ENCODE results near the gene ITPK1. TPM values are rescaled to one million over a fixed set of nuclear protein-coding genes. Genes with fewer than 3 reads are reported as not detected.

Gene ITPK1
- total RNA-seq, 1 donor from 2014 or later: 59.8 TPM

- Mint-ChIP-seq H3K27me3 (ENCODE audit: low read depth) (no peaks in the 10 kb centered on the region), H3K9me3 (no peaks in the 10 kb centered on the region), H3K27ac (ENCODE audit: unreplicated experiment) (no peak overlapping the region), H3K4me1 (peaks cover 18% of the 10 kb centered on the region), H3K36me3 (ENCODE audit: low read depth) (no peaks in the 10 kb centered on the region), H3K4me3 (no peak overlapping the region)
- no peak for TF ChIP-seq CTCF (conservative IDR thresholded peaks at IDR 0.05)
- DNase-seq (ENCODE audit: low read depth, low spot score): no peak
Observed at GRCh38 chr14:93054876-93055275, 60.8 kb downstream of the ITPK1 start.

GRCh38 chr14:93054006-93054405 is 61.7 kb downstream of the ITPK1 start:
- H3K27me3 Mint-ChIP-seq (ENCODE audit: low read depth): no peaks in the 10 kb centered on the region
- TF ChIP-seq CTCF (conservative IDR thresholded peaks at IDR 0.05): no peak
- H3K9me3 Mint-ChIP-seq: no peaks in the 10 kb centered on the region
- H3K36me3 Mint-ChIP-seq (ENCODE audit: low read depth): no peaks in the 10 kb centered on the region
- H3K27ac Mint-ChIP-seq (ENCODE audit: unreplicated experiment): no peak overlapping the region
- DNase-seq (ENCODE audit: low read depth, low spot score): no peak
- peaks cover 25% of the 10 kb centered on the region for H3K4me1 Mint-ChIP-seq
- H3K4me3 Mint-ChIP-seq: no peak overlapping the region

- H3K4me3 Mint-ChIP-seq: no peak overlapping the region
- H3K4me1 Mint-ChIP-seq: peaks cover 14% of the 10 kb centered on the region
- no peak for TF ChIP-seq CTCF (conservative IDR thresholded peaks at IDR 0.05)
Observed at GRCh38 chr14:93051600-93052546, 63.9 kb downstream of the ITPK1 start.

GRCh38 chr14:93050761-93051160 is 65.0 kb downstream of the ITPK1 start:
- TF ChIP-seq CTCF (conservative IDR thresholded peaks at IDR 0.05): no peak

More at GRCh38 chr14:93051600-93052546, 63.9 kb downstream of the ITPK1 start:
- no peaks in the 10 kb centered on the region for H3K36me3 Mint-ChIP-seq (ENCODE audit: low read depth)
- DNase-seq (ENCODE audit: low read depth, low spot score): no peak
- no peaks in the 10 kb centered on the region for H3K9me3 Mint-ChIP-seq
- H3K27me3 Mint-ChIP-seq (ENCODE audit: low read depth): no peaks in the 10 kb centered on the region
- H3K27ac Mint-ChIP-seq (ENCODE audit: unreplicated experiment): no peak overlapping the region

GRCh38 chr14:93049867-93050331 is 65.8 kb downstream of the ITPK1 start:
- no peak for DNase-seq (ENCODE audit: low read depth, low spot score)
- no peak for TF ChIP-seq CTCF (conservative IDR thresholded peaks at IDR 0.05)
- Mint-ChIP-seq H3K27me3 (ENCODE audit: low read depth) (peaks cover 8% of the 10 kb centered on the region), H3K36me3 (ENCODE audit: low read depth) (no peaks in the 10 kb centered on the region), H3K9me3 (no peaks in the 10 kb centered on the region), H3K4me3 (no peak overlapping the region), H3K27ac (ENCODE audit: unreplicated experiment) (peak overlapping the region; percentile 71), H3K4me1 (peaks cover 28% of the 10 kb centered on the region)

More at GRCh38 chr14:93050761-93051160, 65.0 kb downstream of the ITPK1 start:
- DNase-seq (ENCODE audit: low read depth, low spot score): no peak
- H3K36me3 Mint-ChIP-seq (ENCODE audit: low read depth): no peaks in the 10 kb centered on the region
- H3K27me3 Mint-ChIP-seq (ENCODE audit: low read depth): peaks cover 4% of the 10 kb centered on the region
- no peaks in the 10 kb centered on the region for H3K9me3 Mint-ChIP-seq
- H3K4me3 Mint-ChIP-seq: no peak overlapping the region
- H3K27ac Mint-ChIP-seq (ENCODE audit: unreplicated experiment): no peak overlapping the region
- peaks cover 20% of the 10 kb centered on the region for H3K4me1 Mint-ChIP-seq

Measured in neural crest cell (in vitro differentiated cells).